IMR-90 (cell line): ENCODE measurements around the gene SCAMP2. TPM values are rescaled to one million over a fixed set of nuclear protein-coding genes. Genes with fewer than 3 reads are reported as not detected.
A peak's percentile ranks its signal among the peaks of the same experiment; 100 is the strongest.

ENCODE experiments used
- ATAC-seq: fragments of 200-7000 bp; cut with Tn5 transposase; 2 replicates; pipeline ENCODE4 v1.9.1; 2020; ENCODE audit warnings: low read depth, mild to moderate bottlenecking, moderate library complexity
- BruUV-seq: library from RNA; stranded (reverse); fragments of 400-500 nt; replicated peaks from 2 replicates; lab custom pipeline; 2021; lab: Mats Ljungman, UMichigan
- CTCF ChIA-PET: fragments of 300-600 bp; formaldehyde crosslinking; extraction: SDS; loops from one replicate; lab custom pipeline; 2021; ENCODE audit warnings: antibody characterized with exemption; lab: Yijun Ruan, JAX
- POLR2A ChIA-PET: fragments of 300-600 bp; sonication (Branson Sonifier 250); formaldehyde crosslinking; loops from one replicate; lab custom pipeline; 2022; ENCODE audit warnings: antibody characterized with exemption; ENCODE audit not compliant: unreplicated experiment; lab: Charles Lee
- DNase-seq: peaks from one replicate; pipeline ENCODE4 v3.0.0; 2013
- H2AFZ ChIP-seq: replicated peaks from 2 replicates; pipeline ENCODE3; 2013; ENCODE audit warnings: low read length, mild to moderate bottlenecking; ENCODE audit not compliant: poor library complexity
- H2AK5ac ChIP-seq: 2 replicates; pipeline ENCODE4 v1.6.1; 2013; ENCODE audit warnings: low read depth, low read length, inconsistent platforms
- H2AK9ac ChIP-seq: replicated peaks from 2 replicates; pipeline ENCODE3; 2013; ENCODE audit warnings: mild to moderate bottlenecking, low read depth, low read length, moderate library complexity; ENCODE audit not compliant: poor library complexity
- H2BK120ac ChIP-seq: 2 replicates; pipeline ENCODE4 v1.6.1; 2013; ENCODE audit warnings: low read depth, low read length, inconsistent platforms
- H2BK15ac ChIP-seq: 3 replicates; pipeline ENCODE4 v1.6.1; 2013; ENCODE audit warnings: low read depth, low read length, inconsistent platforms
- H2BK20ac ChIP-seq: 2 replicates; pipeline ENCODE4 v1.6.1; 2013; ENCODE audit warnings: low read depth, mild to moderate bottlenecking, inconsistent platforms, low read length, moderate library complexity
- H2BK5ac ChIP-seq: 2 replicates; pipeline ENCODE4 v1.6.1; 2013; ENCODE audit warnings: mild to moderate bottlenecking, low read depth, low read length, inconsistent platforms; ENCODE audit not compliant: poor library complexity, severe bottlenecking
- H3K14ac ChIP-seq: replicated peaks from 2 replicates; pipeline ENCODE4 v1.6.1; 2013; ENCODE audit warnings: low read depth, low read length, inconsistent platforms
- H3K18ac ChIP-seq: 2 replicates; pipeline ENCODE4 v1.6.1; 2013; ENCODE audit warnings: low read depth, low read length, control low read depth
- H3K23ac ChIP-seq: 2 replicates; pipeline ENCODE4 v1.6.1; 2013; ENCODE audit warnings: low read depth, low read length, inconsistent platforms
- H3K27ac ChIP-seq: 2 replicates; pipeline ENCODE4 v1.5.1; 2013; ENCODE audit warnings: mild to moderate bottlenecking, control low read depth, low read length; ENCODE audit not compliant: insufficient read depth
- H3K27me3 ChIP-seq: 2 replicates; pipeline ENCODE4 v1.6.1; 2013; ENCODE audit warnings: low read length; ENCODE audit not compliant: control insufficient read depth, insufficient read depth
- H3K36me3 ChIP-seq: 2 replicates; pipeline ENCODE4 v1.6.1; 2013; ENCODE audit warnings: low read length, mixed read lengths; ENCODE audit not compliant: control insufficient read depth, insufficient read depth
- H3K4ac ChIP-seq: 2 replicates; pipeline ENCODE4 v1.6.1; 2013; ENCODE audit warnings: low read depth, low read length, inconsistent platforms
- H3K4me1 ChIP-seq: 2 replicates; pipeline ENCODE4 v1.6.1; 2013; ENCODE audit warnings: low read length, mixed read lengths; ENCODE audit not compliant: control insufficient read depth, insufficient read depth
- H3K4me2 ChIP-seq: 2 replicates; pipeline ENCODE4 v1.6.1; 2013; ENCODE audit warnings: low read depth, mild to moderate bottlenecking, control low read depth, low read length, moderate library complexity
- H3K4me3 ChIP-seq: 2 replicates; pipeline ENCODE4 v1.5.1; 2013; ENCODE audit warnings: low read depth, mild to moderate bottlenecking, control low read depth, low read length, moderate library complexity; ENCODE audit not compliant: insufficient read depth
- H3K56ac ChIP-seq: 2 replicates; pipeline ENCODE4 v1.6.1; 2013; ENCODE audit warnings: low read length, inconsistent platforms; ENCODE audit not compliant: insufficient read depth; ENCODE audit errors: extremely low read depth
- H3K79me1 ChIP-seq, 2 experiments: 2 replicates each; pipeline ENCODE4 v1.6.1; 2013; ENCODE audit warnings: low read length in 2 of 2, inconsistent platforms in 1 of 2, low read depth in 1 of 2
- H3K9ac ChIP-seq: 2 replicates; pipeline ENCODE4 v1.6.1; 2013; ENCODE audit warnings: low read depth, low read length, control low read depth
- H3K9me1 ChIP-seq: 2 replicates; pipeline ENCODE4 v1.6.1; 2013; ENCODE audit warnings: low read length, inconsistent platforms; ENCODE audit not compliant: insufficient read depth
- H3K9me3 ChIP-seq: 2 replicates; pipeline ENCODE4 v1.6.1; 2013; ENCODE audit warnings: low read length; ENCODE audit not compliant: control insufficient read depth, insufficient read depth
- H4K20me1 ChIP-seq: 2 replicates; pipeline ENCODE4 v1.6.1; 2013; ENCODE audit warnings: low read length, inconsistent platforms; ENCODE audit not compliant: insufficient read depth
- H4K5ac ChIP-seq: 2 replicates; pipeline ENCODE4 v1.6.1; 2013; ENCODE audit warnings: mild to moderate bottlenecking, low read depth, low read length, control low read depth
- H4K8ac ChIP-seq, 2 experiments: 2 replicates each; pipeline ENCODE4 v1.6.1; 2013; ENCODE audit warnings: low read depth in 2 of 2, low read length in 2 of 2, control low read depth in 1 of 2, inconsistent platforms in 1 of 2
- H4K91ac ChIP-seq: 2 replicates; pipeline ENCODE4 v1.6.1; 2013; ENCODE audit warnings: low read depth, low read length, inconsistent platforms; ENCODE audit not compliant: insufficient read depth
- BHLHE40 ChIP-seq: fragments of 150-350 bp; IDR thresholded peaks from 2 replicates; pipeline ENCODE4 v1.6.1; 2016; ENCODE audit warnings: mild to moderate bottlenecking, low read depth, low read length
- CTCF ChIP-seq: conservative IDR thresholded peaks from 2 replicates; pipeline ENCODE4 v1.5.1; 2012; ENCODE audit warnings: mild to moderate bottlenecking, low read depth, low read length, improper control_type of control experiment
- MAZ ChIP-seq: IDR thresholded peaks from 2 replicates; pipeline ENCODE4 v1.6.1; 2012; ENCODE audit warnings: low read depth, mild to moderate bottlenecking, low read length, improper control_type of control experiment, moderate library complexity, borderline replicate concordance
- MXI1 ChIP-seq: IDR thresholded peaks from 2 replicates; pipeline ENCODE4 v1.6.1; 2012; ENCODE audit warnings: low read depth, mild to moderate bottlenecking, low read length, moderate library complexity, borderline replicate concordance
- NFE2L2 ChIP-seq: fragments of 150-350 bp; IDR thresholded peaks from 2 replicates; pipeline ENCODE4 v1.6.1; 2016; ENCODE audit warnings: low read depth, mild to moderate bottlenecking, low read length
- POLR2A ChIP-seq: IDR thresholded peaks from 2 replicates; pipeline ENCODE4 v1.6.1; 2012; ENCODE audit warnings: mild to moderate bottlenecking, low read depth, low read length
- RCOR1 ChIP-seq: IDR thresholded peaks from 2 replicates; pipeline ENCODE4 v1.6.1; 2012; ENCODE audit warnings: mild to moderate bottlenecking, low read length, improper control_type of control experiment; ENCODE audit not compliant: insufficient replicate concordance
- RFX5 ChIP-seq: IDR thresholded peaks from 2 replicates; pipeline ENCODE4 v1.8.0; 2012; ENCODE audit warnings: low read depth, mild to moderate bottlenecking, low read length, moderate library complexity
- WGBS, 2 experiments: methylation state at CpG; one replicate each; pipeline versions ENCODE4 v1.1.5 to v1.1.7; 2013; ENCODE audit warnings: missing lambda C conversion rate in 2 of 2; ENCODE audit not compliant: insufficient read length in 1 of 2; ENCODE audit errors: extremely low coverage in 2 of 2; 5-methylcytosine and 5-hydroxymethylcytosine counted together
- dilution Hi-C: fragments of 300-500 bp; cut with HindIII; formaldehyde crosslinking; loops from one replicate; pipeline ENCODE4 v1.14.3; 2018; ENCODE audit warnings: low sequenced_read_pairs; ENCODE audit not compliant: unreplicated experiment
- in situ Hi-C: fragments of 300-500 bp; cut with MboI; formaldehyde crosslinking; loops from 3 replicates; pipeline ENCODE4 v1.14.3; 2019; ENCODE audit warnings: low sequenced_read_pairs, inconsistent platforms, mixed read lengths
- intact Hi-C: fragments of 100-400 bp; cut with micrococcal nuclease; formaldehyde crosslinking; loops from 2 replicates; pipeline ENCODE4 v1.10.0; 2022
- polyA plus RNA-seq, 3 experiments: library from polyadenylated mRNA; depleted of rRNA; stranded (reverse); fragments of >200 nt; gene quantifications; 2 replicates each; pipeline ENCODE4 v1.2.3, GENCODE V29; 2012; ENCODE audit warnings: low replicate concordance in 1 of 3
- total RNA-seq: library from RNA; depleted of rRNA; stranded (reverse); fragments of >200 nt; gene quantifications from 2 replicates; pipeline ENCODE4 v1.2.3, GENCODE V29; 2012
- TF ChIP-seq, protein P1 (sequence below): fragments of 150-350 bp; IDR thresholded peaks from 2 replicates; pipeline ENCODE4 v1.6.1; 2017; ENCODE audit warnings: mild to moderate bottlenecking, antibody characterized with exemption, low read length, low read depth

SCAMP2 gene
- total and polyA plus RNA-seq, 2 of the 4 experiments (the other 2 are of a cell fraction) = 25.8 to 111 TPM

GRCh38 chr15:74904190-74904805 is 31.1 kb upstream of the SCAMP2 start:
- peaks cover 13% of the 10 kb centered on the region for H3K4me1 ChIP-seq
- no peak overlapping the region for H4K91ac ChIP-seq
- H2BK120ac ChIP-seq = no peak overlapping the region
- H3K23ac ChIP-seq = 0 out of 2 replicates have a peak overlapping the region, but pooled peaks have one; percentile 98
- H4K20me1 ChIP-seq = peaks cover 13% of the 10 kb centered on the region
- WGBS, 2 experiments = 100% methylated on average over 3 of the region's 7 CpGs; no CpG with 5 or more reads in 1 of the 2 experiments
- peak overlapping the region; percentile 23 for H2AK9ac ChIP-seq
- ChIA-PET CTCF (no interaction called here), POLR2A (no interaction called here)
- H3K27me3 ChIP-seq = no peaks in the 10 kb centered on the region
- no peak overlapping the region for H2BK5ac ChIP-seq
- no peak overlapping the region for H2AK5ac ChIP-seq
- no peak overlapping the region for H4K8ac ChIP-seq
- no peak overlapping the region for H3K27ac ChIP-seq
- no peak for DNase-seq
- BruUV-seq = no TSS peak
- H3K9me3 ChIP-seq = no peaks in the 10 kb centered on the region
- no peak overlapping the region for H3K4ac ChIP-seq
- intact Hi-C loops (no loop called here), dilution Hi-C loops (no loop called here), in situ Hi-C loops (no loop called here)
- ATAC-seq = no peak
- H4K5ac ChIP-seq = no peak overlapping the region
- H3K79me1 ChIP-seq = peaks cover 34 to 71% of the 10 kb centered on the region in 2 experiments
- H2BK15ac ChIP-seq = no peak overlapping the region
- peaks cover 34% of the 10 kb centered on the region for H3K36me3 ChIP-seq
- H3K56ac ChIP-seq = no peak overlapping the region
- TF ChIP-seq, protein P1, sequence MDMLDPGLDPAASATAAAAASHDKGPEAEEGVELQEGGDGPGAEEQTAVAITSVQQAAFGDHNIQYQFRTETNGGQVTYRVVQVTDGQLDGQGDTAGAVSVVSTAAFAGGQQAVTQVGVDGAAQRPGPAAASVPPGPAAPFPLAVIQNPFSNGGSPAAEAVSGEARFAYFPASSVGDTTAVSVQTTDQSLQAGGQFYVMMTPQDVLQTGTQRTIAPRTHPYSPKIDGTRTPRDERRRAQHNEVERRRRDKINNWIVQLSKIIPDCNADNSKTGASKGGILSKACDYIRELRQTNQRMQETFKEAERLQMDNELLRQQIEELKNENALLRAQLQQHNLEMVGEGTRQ = no peak
- TF ChIP-seq RFX5 (no peak), MAZ (no peak), CTCF (no peak), RCOR1 (no peak), POLR2A (no peak), BHLHE40 (no peak), MXI1 (no peak), NFE2L2 (no peak)
- no peak overlapping the region for H3K18ac ChIP-seq
- no peak overlapping the region for H3K4me3 ChIP-seq
- no peak overlapping the region for H3K14ac ChIP-seq
- peaks cover 4% of the 10 kb centered on the region for H3K9me1 ChIP-seq
- no peak overlapping the region for H2AFZ ChIP-seq
- H2BK20ac ChIP-seq = no peak overlapping the region
- no peak overlapping the region for H3K4me2 ChIP-seq
- H3K9ac ChIP-seq = no peak overlapping the region
